SK-N-SH treated with all-trans-retinoic acid at 6 μM for 48 hours (cell line): ENCODE measurements around the gene ARF4.

Experiments
- ATAC-seq: fragments of 200-7000 bp; cut with Tn5 transposase; 3 replicates; pipeline ENCODE4 v1.9.1; 2020; ENCODE audit warnings: mild to moderate bottlenecking, moderate library complexity
- ARNTL ChIP-seq: fragments of 450-650 bp; formaldehyde crosslinking; IDR thresholded peaks from 2 replicates; pipeline ENCODE4 v1.5.0; 2020; ENCODE audit warnings: low read depth, mild to moderate bottlenecking, moderate library complexity, borderline replicate concordance
- BACH2 ChIP-seq: fragments of 250-450 bp; sonication (Bioruptor Pico); IDR thresholded peaks from 2 replicates; pipeline ENCODE4 v1.9.0; 2021; ENCODE audit warnings: mild to moderate bottlenecking, borderline replicate concordance
- CSDC2 ChIP-seq: fragments of 250-450 bp; sonication (Bioruptor Pico); IDR thresholded peaks from 2 replicates; pipeline ENCODE4 v1.5.0; 2020; ENCODE audit warnings: mild to moderate bottlenecking, moderate library complexity
- CSRNP3 ChIP-seq: fragments of 250-450 bp; sonication (Bioruptor Pico); IDR thresholded peaks from 2 replicates; pipeline ENCODE4 v1.5.1; 2021; ENCODE audit warnings: mild to moderate bottlenecking, moderate library complexity
- ESRRG ChIP-seq: fragments of 250-450 bp; sonication (Bioruptor Pico); IDR thresholded peaks from 2 replicates; pipeline ENCODE4 v1.6.1; 2021; ENCODE audit warnings: mild to moderate bottlenecking
- GLIS3 ChIP-seq: fragments of 250-450 bp; sonication (Bioruptor Pico); IDR thresholded peaks from 2 replicates; pipeline ENCODE4 v1.5.0; 2020; ENCODE audit warnings: mild to moderate bottlenecking, moderate library complexity
- ISL1 ChIP-seq: fragments of 250-450 bp; sonication (Bioruptor Pico); IDR thresholded peaks from 2 replicates; pipeline ENCODE4 v2.1.2; 2022; ENCODE audit warnings: mild to moderate bottlenecking, moderate library complexity
- OSR1 ChIP-seq: fragments of 250-450 bp; sonication (Bioruptor Pico); IDR thresholded peaks from 2 replicates; pipeline ENCODE4 v1.8.0; 2022; ENCODE audit warnings: moderate library complexity, mild to moderate bottlenecking, inconsistent platforms
- PPARA ChIP-seq: fragments of 250-450 bp; sonication (Bioruptor Pico); IDR thresholded peaks from 2 replicates; pipeline ENCODE4 v1.5.0; 2020; ENCODE audit warnings: mild to moderate bottlenecking, borderline replicate concordance
- RARB ChIP-seq: fragments of 250-450 bp; sonication (Bioruptor Pico); IDR thresholded peaks from 2 replicates; pipeline ENCODE4 v1.8.0; 2021; ENCODE audit warnings: mild to moderate bottlenecking, moderate library complexity
- SNAI2 ChIP-seq: fragments of 250-450 bp; sonication (Bioruptor Pico); IDR thresholded peaks from 2 replicates; pipeline ENCODE4 v1.5.0; 2020; ENCODE audit warnings: mild to moderate bottlenecking, moderate library complexity
- TCF4 ChIP-seq: fragments of 250-450 bp; sonication (Bioruptor Pico); IDR thresholded peaks from 2 replicates; pipeline ENCODE4 v1.8.0; 2021; ENCODE audit warnings: mild to moderate bottlenecking, moderate library complexity, borderline replicate concordance
- TOX ChIP-seq: fragments of 250-450 bp; sonication (Bioruptor Pico); IDR thresholded peaks from 2 replicates; pipeline ENCODE4 v1.8.0; 2021; ENCODE audit warnings: mild to moderate bottlenecking, moderate library complexity, borderline replicate concordance
- ZC3H10 ChIP-seq: fragments of 250-450 bp; sonication (Bioruptor Pico); IDR thresholded peaks from 2 replicates; pipeline ENCODE4 v1.5.1; 2021; ENCODE audit warnings: mild to moderate bottlenecking, moderate library complexity
- ZFP3 ChIP-seq: fragments of 250-450 bp; sonication (Bioruptor Pico); IDR thresholded peaks from 2 replicates; pipeline ENCODE4 v1.5.0; 2020; ENCODE audit warnings: mild to moderate bottlenecking, moderate library complexity
- ZFP30 ChIP-seq: fragments of 450-650 bp; formaldehyde crosslinking; IDR thresholded peaks from 2 replicates; pipeline ENCODE4 v1.5.0; 2022; ENCODE audit warnings: mild to moderate bottlenecking, moderate library complexity
- ZNF565 ChIP-seq: fragments of 450-650 bp; formaldehyde crosslinking; conservative IDR thresholded peaks from 2 replicates; pipeline ENCODE4 v1.5.0; 2020; ENCODE audit warnings: low read depth, mild to moderate bottlenecking, moderate library complexity
- ZNF70 ChIP-seq: fragments of 450-650 bp; formaldehyde crosslinking; IDR thresholded peaks from 2 replicates; pipeline ENCODE4 v1.5.0; 2020; ENCODE audit warnings: mild to moderate bottlenecking, moderate library complexity
- ZNF8 ChIP-seq: fragments of 450-650 bp; formaldehyde crosslinking; IDR thresholded peaks from 2 replicates; pipeline ENCODE4 v1.5.0; 2020; ENCODE audit warnings: mild to moderate bottlenecking, moderate library complexity
- TF ChIP-seq, protein P1 (sequence below): fragments of 250-450 bp; sonication (Bioruptor Pico); IDR thresholded peaks from 2 replicates; pipeline ENCODE4 v1.8.0; 2020; ENCODE audit warnings: mild to moderate bottlenecking, moderate library complexity, borderline replicate concordance
- TF ChIP-seq, protein P2 (sequence below): fragments of 250-450 bp; sonication (Bioruptor Pico); IDR thresholded peaks from 2 replicates; pipeline ENCODE4 v1.5.1; 2020; ENCODE audit warnings: low read depth, mild to moderate bottlenecking, moderate library complexity
- TF ChIP-seq, protein P3 (sequence below): fragments of 250-450 bp; sonication (Bioruptor Pico); IDR thresholded peaks from 2 replicates; pipeline ENCODE4 v1.5.0; 2020; ENCODE audit warnings: mild to moderate bottlenecking, moderate library complexity
- TF ChIP-seq, protein P4 (sequence below): fragments of 250-450 bp; sonication (Bioruptor Pico); IDR thresholded peaks from 2 replicates; pipeline ENCODE4 v1.8.0; 2021; ENCODE audit warnings: low read depth, mild to moderate bottlenecking, moderate library complexity, borderline replicate concordance

Gene ARF4

GRCh38 chr3:57597127-57597923 lies at the start of gene ARF4:
ARF4 (minus strand) TSS chr3:57597344; CDS start chr3:57597140, 204 bp downstream.
- TF ChIP-seq ARNTL (CRISPR knock-in tag): no peak
- no peak; the same call in 1 of the 2 replicates for TF ChIP-seq SNAI2 (CRISPR knock-in tag)
- no peak for TF ChIP-seq BACH2
- TF ChIP-seq PPARA (CRISPR knock-in tag): no peak
- TF ChIP-seq ZFP30: 0 out of 2 replicates have a peak, but pooled peaks have one; percentile 42
- TF ChIP-seq, protein P1, sequence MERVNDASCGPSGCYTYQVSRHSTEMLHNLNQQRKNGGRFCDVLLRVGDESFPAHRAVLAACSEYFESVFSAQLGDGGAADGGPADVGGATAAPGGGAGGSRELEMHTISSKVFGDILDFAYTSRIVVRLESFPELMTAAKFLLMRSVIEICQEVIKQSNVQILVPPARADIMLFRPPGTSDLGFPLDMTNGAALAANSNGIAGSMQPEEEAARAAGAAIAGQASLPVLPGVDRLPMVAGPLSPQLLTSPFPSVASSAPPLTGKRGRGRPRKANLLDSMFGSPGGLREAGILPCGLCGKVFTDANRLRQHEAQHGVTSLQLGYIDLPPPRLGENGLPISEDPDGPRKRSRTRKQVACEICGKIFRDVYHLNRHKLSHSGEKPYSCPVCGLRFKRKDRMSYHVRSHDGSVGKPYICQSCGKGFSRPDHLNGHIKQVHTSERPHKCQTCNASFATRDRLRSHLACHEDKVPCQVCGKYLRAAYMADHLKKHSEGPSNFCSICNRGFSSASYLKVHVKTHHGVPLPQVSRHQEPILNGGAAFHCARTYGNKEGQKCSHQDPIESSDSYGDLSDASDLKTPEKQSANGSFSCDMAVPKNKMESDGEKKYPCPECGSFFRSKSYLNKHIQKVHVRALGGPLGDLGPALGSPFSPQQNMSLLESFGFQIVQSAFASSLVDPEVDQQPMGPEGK (CRISPR knock-in tag): no peak
- no peak for TF ChIP-seq TOX (CRISPR knock-in tag)
- TF ChIP-seq ZNF70: 0 out of 2 replicates have a peak, but pooled peaks have one; percentile 36
- TF ChIP-seq ZFP3 (CRISPR knock-in tag): 0 out of 2 replicates have a peak, but pooled peaks have one; percentile 11
- TF ChIP-seq ISL1 (CRISPR knock-in tag): no peak
- TF ChIP-seq, protein P2, sequence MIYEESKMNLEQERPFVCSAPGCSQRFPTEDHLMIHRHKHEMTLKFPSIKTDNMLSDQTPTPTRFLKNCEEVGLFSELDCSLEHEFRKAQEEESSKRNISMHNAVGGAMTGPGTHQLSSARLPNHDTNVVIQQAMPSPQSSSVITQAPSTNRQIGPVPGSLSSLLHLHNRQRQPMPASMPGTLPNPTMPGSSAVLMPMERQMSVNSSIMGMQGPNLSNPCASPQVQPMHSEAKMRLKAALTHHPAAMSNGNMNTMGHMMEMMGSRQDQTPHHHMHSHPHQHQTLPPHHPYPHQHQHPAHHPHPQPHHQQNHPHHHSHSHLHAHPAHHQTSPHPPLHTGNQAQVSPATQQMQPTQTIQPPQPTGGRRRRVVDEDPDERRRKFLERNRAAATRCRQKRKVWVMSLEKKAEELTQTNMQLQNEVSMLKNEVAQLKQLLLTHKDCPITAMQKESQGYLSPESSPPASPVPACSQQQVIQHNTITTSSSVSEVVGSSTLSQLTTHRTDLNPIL (CRISPR knock-in tag): 0 out of 2 replicates have a peak, but pooled peaks have one; percentile 0
- TF ChIP-seq ESRRG (CRISPR knock-in tag): 0 out of 2 replicates have a peak, but pooled peaks have one; percentile 46
- TF ChIP-seq CSDC2 (CRISPR knock-in tag): peak; percentile 53; the same call in 1 of the 2 replicates
- no peak for TF ChIP-seq ZC3H10 (CRISPR knock-in tag)
- TF ChIP-seq ZNF565 (CRISPR knock-in tag): no peak
- TF ChIP-seq, protein P3, sequence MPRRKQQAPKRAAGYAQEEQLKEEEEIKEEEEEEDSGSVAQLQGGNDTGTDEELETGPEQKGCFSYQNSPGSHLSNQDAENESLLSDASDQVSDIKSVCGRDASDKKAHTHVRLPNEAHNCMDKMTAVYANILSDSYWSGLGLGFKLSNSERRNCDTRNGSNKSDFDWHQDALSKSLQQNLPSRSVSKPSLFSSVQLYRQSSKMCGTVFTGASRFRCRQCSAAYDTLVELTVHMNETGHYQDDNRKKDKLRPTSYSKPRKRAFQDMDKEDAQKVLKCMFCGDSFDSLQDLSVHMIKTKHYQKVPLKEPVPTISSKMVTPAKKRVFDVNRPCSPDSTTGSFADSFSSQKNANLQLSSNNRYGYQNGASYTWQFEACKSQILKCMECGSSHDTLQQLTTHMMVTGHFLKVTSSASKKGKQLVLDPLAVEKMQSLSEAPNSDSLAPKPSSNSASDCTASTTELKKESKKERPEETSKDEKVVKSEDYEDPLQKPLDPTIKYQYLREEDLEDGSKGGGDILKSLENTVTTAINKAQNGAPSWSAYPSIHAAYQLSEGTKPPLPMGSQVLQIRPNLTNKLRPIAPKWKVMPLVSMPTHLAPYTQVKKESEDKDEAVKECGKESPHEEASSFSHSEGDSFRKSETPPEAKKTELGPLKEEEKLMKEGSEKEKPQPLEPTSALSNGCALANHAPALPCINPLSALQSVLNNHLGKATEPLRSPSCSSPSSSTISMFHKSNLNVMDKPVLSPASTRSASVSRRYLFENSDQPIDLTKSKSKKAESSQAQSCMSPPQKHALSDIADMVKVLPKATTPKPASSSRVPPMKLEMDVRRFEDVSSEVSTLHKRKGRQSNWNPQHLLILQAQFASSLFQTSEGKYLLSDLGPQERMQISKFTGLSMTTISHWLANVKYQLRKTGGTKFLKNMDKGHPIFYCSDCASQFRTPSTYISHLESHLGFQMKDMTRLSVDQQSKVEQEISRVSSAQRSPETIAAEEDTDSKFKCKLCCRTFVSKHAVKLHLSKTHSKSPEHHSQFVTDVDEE: no peak; the same call in 1 of the 2 replicates
- TF ChIP-seq RARB (CRISPR knock-in tag): peak; percentile 54; the same call in 1 of the 2 replicates
- TF ChIP-seq, protein P4, sequence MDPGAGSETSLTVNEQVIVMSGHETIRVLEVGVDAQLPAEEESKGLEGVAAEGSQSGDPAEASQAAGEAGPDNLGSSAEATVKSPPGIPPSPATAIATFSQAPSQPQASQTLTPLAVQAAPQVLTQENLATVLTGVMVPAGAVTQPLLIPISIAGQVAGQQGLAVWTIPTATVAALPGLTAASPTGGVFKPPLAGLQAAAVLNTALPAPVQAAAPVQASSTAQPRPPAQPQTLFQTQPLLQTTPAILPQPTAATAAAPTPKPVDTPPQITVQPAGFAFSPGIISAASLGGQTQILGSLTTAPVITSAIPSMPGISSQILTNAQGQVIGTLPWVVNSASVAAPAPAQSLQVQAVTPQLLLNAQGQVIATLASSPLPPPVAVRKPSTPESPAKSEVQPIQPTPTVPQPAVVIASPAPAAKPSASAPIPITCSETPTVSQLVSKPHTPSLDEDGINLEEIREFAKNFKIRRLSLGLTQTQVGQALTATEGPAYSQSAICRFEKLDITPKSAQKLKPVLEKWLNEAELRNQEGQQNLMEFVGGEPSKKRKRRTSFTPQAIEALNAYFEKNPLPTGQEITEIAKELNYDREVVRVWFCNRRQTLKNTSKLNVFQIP (CRISPR knock-in tag): no peak
- no peak for TF ChIP-seq TCF4
- no peak for TF ChIP-seq CSRNP3 (CRISPR knock-in tag)
- 0 out of 2 replicates have a peak, but pooled peaks have one; percentile 36 for TF ChIP-seq GLIS3 (CRISPR knock-in tag)
- TF ChIP-seq ZNF8: no peak
- no peak for TF ChIP-seq OSR1 (CRISPR knock-in tag)
- ATAC-seq: peak; percentile 89

DNA sequence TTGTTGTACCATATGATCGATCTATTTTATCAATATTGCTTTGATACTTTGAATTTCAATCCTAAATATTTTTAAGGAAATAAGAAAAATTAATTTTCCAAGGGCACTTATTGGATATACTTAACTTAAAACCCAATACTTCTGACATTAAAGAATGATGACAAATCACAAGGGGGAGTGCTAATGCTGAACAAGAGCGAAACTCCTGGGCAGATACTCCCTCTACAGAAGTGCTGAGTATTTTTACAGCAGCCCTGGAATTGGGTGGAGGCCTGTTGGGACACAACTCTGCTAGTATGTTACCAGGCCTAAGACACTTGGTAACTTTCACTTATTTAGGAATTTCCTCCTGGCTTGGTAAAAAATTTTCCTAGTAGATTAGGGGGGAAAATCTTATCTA lies 49.6 kb upstream of the ARF4 start:
- no peak for TF ChIP-seq CSDC2 (CRISPR knock-in tag)
- ATAC-seq: peak; percentile 60; the same call in 1 of the 3 replicates
